Psoas muscle (tissue), 8 donors: ENCODE results near the gene PCDHB12. TPM values are rescaled to one million over a fixed set of nuclear protein-coding genes. Genes with fewer than 3 reads are reported as not detected.

Experiments used
- ATAC-seq, 4 donors: fragments of 200-7000 bp; cut with Tn5 transposase; one replicate each; pipeline ENCODE4 v1.9.1; 2020; ENCODE audit warnings: moderate library complexity in 3 of 4, mild to moderate bottlenecking in 2 of 4
- DNase-seq, 2 donors: peaks; one replicate each; pipeline ENCODE4 v3.0.0-alpha.2; 2020
- H3K27ac ChIP-seq: fragments of 200-600 bp; one replicate; pipeline ENCODE4 v1.8.0; 2022
- H3K27me3 ChIP-seq, 3 donors: fragments of 200-600 bp in 1 of 3; one replicate each; pipeline versions ENCODE4 v1.6.1 to v1.8.0; 2013 to 2022; ENCODE audit warnings: low read length in 2 of 3, mild to moderate bottlenecking in 2 of 3, moderate library complexity in 1 of 3; ENCODE audit not compliant: insufficient read depth in 3 of 3
- H3K36me3 ChIP-seq, 2 donors: fragments of 200-600 bp in 1 of 2; one replicate each; pipeline versions ENCODE4 v1.6.1 to v1.8.0; 2013 to 2022; ENCODE audit warnings: low read depth in 1 of 2, mild to moderate bottlenecking in 1 of 2, moderate library complexity in 1 of 2; ENCODE audit not compliant: insufficient read depth in 1 of 2
- H3K4me1 ChIP-seq: fragments of 200-600 bp; one replicate; pipeline ENCODE4 v1.8.0; 2022
- H3K4me3 ChIP-seq: fragments of 200-600 bp; one replicate; pipeline ENCODE4 v1.8.0; 2022; ENCODE audit warnings: mild to moderate bottlenecking
- H3K9me3 ChIP-seq: fragments of 200-600 bp; one replicate; pipeline ENCODE4 v1.8.0; 2022
- CTCF ChIP-seq: fragments of 200-600 bp; IDR thresholded peaks from one replicate; pipeline ENCODE4 v1.8.0; 2022; ENCODE audit warnings: antibody characterized with exemption
- WGBS, 3 donors: extraction: QIAGEN DNeasy Blood & Tissue Kit; methylation state at CpG; one replicate each; pipeline versions ENCODE4 v1.1.6 to v1.1.7; 2013; 5-methylcytosine and 5-hydroxymethylcytosine counted together
- intact Hi-C, 2 donors: fragments of 100-400 bp; cut with DNase I; formaldehyde crosslinking; loops; one replicate each; pipeline versions ENCODE4 v1.11.0 to v1.14.2; 2022
- polyA plus RNA-seq, 3 donors: library from polyadenylated mRNA; stranded (reverse); fragments of 200-250 nt; gene quantifications; one replicate each; pipeline ENCODE4 v1.2.3, GENCODE V29; 2013
- total RNA-seq, 4 donors: library from RNA; stranded (reverse); fragmentation: NEBNext Ultra II Directional in 2 of 4; extraction: Animal tissue kit (Norgen Biotek cat#: 25700) in 2 of 4; gene quantifications; one replicate each; pipeline versions ENCODE4 v1.2.1 to v1.2.4, GENCODE V29; 2021 to 2023
- donor health status: healthy with polysubstance abuse.
- donor health status: DM: no; HTN: no; CAD: no; lungs with moderate emphysema.
- donor health status: Bipolar disorder and iron deficiency.
- donor health status: healthy.
- donor health status: DM: yes; HTN: yes; CAD: no.
- donor health status: DM: no; HTN: no; CAD: no.
- donor health status: DM: no; HTN: no; CAD: no.
- donor health status: DM: yes; HTN: yes; CAD: no.

PCDHB12 gene
- total and polyA plus RNA-seq, 7 donors = 0.10 to 0.96 (median 0.44) TPM

- Histone ChIP-seq H3K9me3 (peaks cover 72% of the 10 kb centered on the region), H3K27ac (no peak overlapping the region), H3K36me3 (no peaks in the 10 kb centered on the region), H3K4me1 (no peaks in the 10 kb centered on the region), H3K4me3 (no peak overlapping the region), H3K27me3 (peaks cover 0 to 4% (median 4%) of the 10 kb centered on the region in 3 donors)
- ATAC-seq (no peak), DNase-seq (no peak)
- intact Hi-C loops = no loop called here
- no peak for TF ChIP-seq CTCF
Measured at GRCh38 chr5:141250576-141250975, 42.1 kb downstream of the PCDHB12 start.

GRCh38 chr5:141258464-141258863 is 49.9 kb downstream of the PCDHB12 start:
- no peaks in the 10 kb centered on the region for H3K27me3 ChIP-seq
- DNase-seq (no peak), ATAC-seq (no peak)
- no peak overlapping the region for H3K27ac ChIP-seq
- no peaks in the 10 kb centered on the region for H3K36me3 ChIP-seq
- no peak overlapping the region for H3K4me3 ChIP-seq
- H3K4me1 ChIP-seq = no peaks in the 10 kb centered on the region
- H3K9me3 ChIP-seq = peaks cover 95% of the 10 kb centered on the region
- no peak for TF ChIP-seq CTCF
- intact Hi-C loops = no loop called here

GRCh38 chr5:141258948-141259347 is 50.4 kb downstream of the PCDHB12 start:
- no peak for TF ChIP-seq CTCF
- Histone ChIP-seq H3K4me1 (no peaks in the 10 kb centered on the region), H3K4me3 (no peak overlapping the region), H3K27ac (no peak overlapping the region), H3K36me3 (no peaks in the 10 kb centered on the region), H3K27me3 (no peaks in the 10 kb centered on the region), H3K9me3 (peaks cover 95% of the 10 kb centered on the region)
- ATAC-seq (no peak), DNase-seq (no peak)
- intact Hi-C loops = no loop called here

- no peak for TF ChIP-seq CTCF
- WGBS, 3 donors = 55 to 65% (median 59%) methylated on average over 5 of the region's 5 CpGs
Measured at GRCh38 chr5:141260458-141261237, 52.1 kb downstream of the PCDHB12 start.

GRCh38 chr5:141261238-141261546 is 52.7 kb downstream of the PCDHB12 start:
- intact Hi-C loops = loop anchor here in 1 of 2 donors (1.0 kb wide), 1 partner anchor 15 kb away; no protein-coding TSS in a partner anchor
- TF ChIP-seq CTCF = no peak
- H3K36me3 ChIP-seq = no peaks in the 10 kb centered on the region
- H3K27me3 ChIP-seq = no peaks in the 10 kb centered on the region
- 33 to 76% (median 60%) methylated on average over 1 of the region's 1 CpG for WGBS, 3 donors
- H3K4me3 ChIP-seq = no peak overlapping the region
- DNase-seq (no peak), ATAC-seq (no peak)
- no peak overlapping the region for H3K27ac ChIP-seq
- no peaks in the 10 kb centered on the region for H3K4me1 ChIP-seq
- peaks cover 97% of the 10 kb centered on the region for H3K9me3 ChIP-seq

More at GRCh38 chr5:141260458-141261237, 52.1 kb downstream of the PCDHB12 start:
- intact Hi-C loops = loop anchor here in 1 of 2 donors (1.0 kb wide), 1 partner anchor 14 kb away; no protein-coding TSS in a partner anchor
- Histone ChIP-seq H3K4me1 (no peaks in the 10 kb centered on the region), H3K9me3 (peaks cover 97% of the 10 kb centered on the region), H3K36me3 (no peaks in the 10 kb centered on the region), H3K27ac (no peak overlapping the region), H3K4me3 (no peak overlapping the region), H3K27me3 (no peaks in the 10 kb centered on the region)
- ATAC-seq (no peak), DNase-seq (no peak)
